Brain microvascular endothelial cell (primary cell): ENCODE results near the gene RAX2.

Experiments
- DNase-seq: peaks from one replicate; pipeline ENCODE4 v3.0.0-alpha.2; 2020
- H3K27ac ChIP-seq: fragments of 250-450 bp; sonication (Bioruptor Pico); 2 replicates; pipeline ENCODE4 v1.5.1; 2020; ENCODE audit warnings: mild to moderate bottlenecking, moderate library complexity
- H3K27me3 ChIP-seq: fragments of 250-450 bp; sonication (Bioruptor Pico); replicated peaks from 2 replicates; pipeline ENCODE4 v1.5.1; 2020; ENCODE audit warnings: mild to moderate bottlenecking
- H3K36me3 ChIP-seq: fragments of 250-450 bp; sonication (Bioruptor Pico); replicated peaks from 2 replicates; pipeline ENCODE4 v1.5.1; 2020; ENCODE audit warnings: mild to moderate bottlenecking
- H3K4me3 ChIP-seq: 2 replicates; pipeline ENCODE4 v1.5.1; 2011; ENCODE audit warnings: low read depth, mild to moderate bottlenecking, control low read depth, low read length, moderate library complexity
- in situ Hi-C: cut with HindIII; loops from 2 replicates; pipeline ENCODE4 v1.10.0; 2017; ENCODE audit warnings: low sequenced_read_pairs, low pct_ligation_motif_present
- TF ChIP-seq, protein P1 (sequence below): IDR thresholded peaks from 2 replicates; pipeline ENCODE4 v1.5.1; 2011; ENCODE audit warnings: low read depth, mild to moderate bottlenecking, moderate library complexity, low read length, control low read depth, inconsistent platforms; ENCODE audit errors: missing control alignments

The RAX2 gene

DNA sequence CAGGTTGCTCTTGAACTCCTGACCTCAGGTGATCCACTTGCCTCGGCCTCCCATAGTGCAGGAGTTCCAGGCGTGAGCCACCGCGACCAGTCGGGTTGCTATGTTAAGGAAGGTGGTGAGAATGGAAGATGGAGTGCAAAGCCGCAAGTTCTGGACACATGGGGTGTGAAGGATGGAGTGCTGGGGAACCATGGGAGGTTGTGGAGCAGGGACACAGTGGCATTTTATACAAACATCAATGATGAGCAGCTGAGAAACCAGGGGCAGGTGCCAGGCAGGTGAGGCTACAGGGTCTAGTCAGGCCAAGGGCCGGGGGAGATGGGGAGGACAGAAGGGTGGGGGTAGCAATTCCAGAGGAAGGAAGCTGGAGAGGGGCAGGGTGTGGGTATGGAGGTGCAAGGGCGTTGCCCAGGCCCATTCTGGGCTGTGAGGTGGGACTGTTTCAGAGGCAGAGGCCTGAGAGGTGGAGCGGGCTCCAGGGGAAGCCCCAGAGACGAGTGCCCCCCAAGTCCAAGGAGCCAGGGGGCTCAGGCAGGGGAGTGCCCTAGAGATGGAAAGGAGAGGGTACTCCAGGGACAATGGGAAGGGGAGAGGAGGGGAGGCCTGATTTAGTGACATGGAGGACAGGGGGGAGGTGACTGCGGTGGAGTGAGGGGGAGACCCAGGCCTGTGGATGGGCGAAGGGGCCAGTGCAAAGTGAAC, 1.9 kb upstream of the RAX2 start:
- no peak for DNase-seq
- Histone ChIP-seq H3K4me3 (no peak overlapping the region), H3K27ac (no peak overlapping the region), H3K27me3 (no peaks in the 10 kb centered on the region), H3K36me3 (no peaks in the 10 kb centered on the region)
- in situ Hi-C loops: no loop called here
- TF ChIP-seq, protein P1, sequence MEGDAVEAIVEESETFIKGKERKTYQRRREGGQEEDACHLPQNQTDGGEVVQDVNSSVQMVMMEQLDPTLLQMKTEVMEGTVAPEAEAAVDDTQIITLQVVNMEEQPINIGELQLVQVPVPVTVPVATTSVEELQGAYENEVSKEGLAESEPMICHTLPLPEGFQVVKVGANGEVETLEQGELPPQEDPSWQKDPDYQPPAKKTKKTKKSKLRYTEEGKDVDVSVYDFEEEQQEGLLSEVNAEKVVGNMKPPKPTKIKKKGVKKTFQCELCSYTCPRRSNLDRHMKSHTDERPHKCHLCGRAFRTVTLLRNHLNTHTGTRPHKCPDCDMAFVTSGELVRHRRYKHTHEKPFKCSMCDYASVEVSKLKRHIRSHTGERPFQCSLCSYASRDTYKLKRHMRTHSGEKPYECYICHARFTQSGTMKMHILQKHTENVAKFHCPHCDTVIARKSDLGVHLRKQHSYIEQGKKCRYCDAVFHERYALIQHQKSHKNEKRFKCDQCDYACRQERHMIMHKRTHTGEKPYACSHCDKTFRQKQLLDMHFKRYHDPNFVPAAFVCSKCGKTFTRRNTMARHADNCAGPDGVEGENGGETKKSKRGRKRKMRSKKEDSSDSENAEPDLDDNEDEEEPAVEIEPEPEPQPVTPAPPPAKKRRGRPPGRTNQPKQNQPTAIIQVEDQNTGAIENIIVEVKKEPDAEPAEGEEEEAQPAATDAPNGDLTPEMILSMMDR: no peak

DNA sequence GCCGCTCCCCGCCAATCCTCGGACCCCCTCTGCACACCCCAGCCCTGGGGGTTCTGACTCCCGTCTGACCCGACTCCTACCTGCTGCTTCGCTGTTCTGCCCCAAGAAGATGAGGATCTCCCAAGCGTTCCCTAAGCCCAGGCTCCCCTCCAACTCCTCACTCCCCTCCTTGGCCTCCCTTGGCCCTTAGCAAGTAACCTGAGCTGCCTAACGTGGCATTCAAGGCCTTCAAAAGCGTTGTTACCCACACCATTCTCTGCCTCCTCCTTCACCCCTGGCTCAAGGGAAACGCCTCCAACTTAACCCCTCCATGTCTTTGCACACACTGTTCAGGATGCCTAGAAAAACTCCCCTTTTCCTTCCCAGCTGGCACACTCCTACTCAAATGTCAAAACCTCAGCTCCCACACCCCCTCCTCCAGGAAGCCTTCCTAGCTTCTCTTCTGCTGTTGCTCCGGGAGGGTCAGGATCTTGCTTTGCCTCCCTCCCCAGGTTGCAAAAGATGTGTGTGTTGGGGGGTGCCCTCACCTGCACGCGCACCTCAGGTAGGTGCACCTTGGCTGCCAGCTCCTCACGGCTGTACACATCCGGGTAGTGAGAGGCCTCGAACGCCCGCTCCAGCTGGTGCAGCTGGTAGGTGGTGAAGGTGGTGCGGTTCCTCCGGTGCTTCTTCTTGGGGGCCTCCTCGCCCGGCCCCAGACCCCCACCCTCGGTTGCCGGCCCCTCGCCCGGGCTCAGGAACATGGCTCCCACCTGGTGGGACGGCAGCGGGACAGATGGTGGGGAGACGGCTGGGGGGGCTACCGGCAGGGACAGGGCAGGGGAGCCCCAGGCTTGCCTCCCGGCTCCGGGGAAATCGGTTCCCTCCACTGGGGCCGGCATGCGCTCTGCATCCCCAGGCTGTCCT, 775 bp downstream of the RAX2 start:
- Histone ChIP-seq H3K36me3 (peaks cover 15% of the 10 kb centered on the region), H3K27ac (no peak overlapping the region), H3K4me3 (no peak overlapping the region), H3K27me3 (no peaks in the 10 kb centered on the region)
- TF ChIP-seq, protein P1: no peak
- no peak for DNase-seq
- in situ Hi-C loops: no loop called here

DNA sequence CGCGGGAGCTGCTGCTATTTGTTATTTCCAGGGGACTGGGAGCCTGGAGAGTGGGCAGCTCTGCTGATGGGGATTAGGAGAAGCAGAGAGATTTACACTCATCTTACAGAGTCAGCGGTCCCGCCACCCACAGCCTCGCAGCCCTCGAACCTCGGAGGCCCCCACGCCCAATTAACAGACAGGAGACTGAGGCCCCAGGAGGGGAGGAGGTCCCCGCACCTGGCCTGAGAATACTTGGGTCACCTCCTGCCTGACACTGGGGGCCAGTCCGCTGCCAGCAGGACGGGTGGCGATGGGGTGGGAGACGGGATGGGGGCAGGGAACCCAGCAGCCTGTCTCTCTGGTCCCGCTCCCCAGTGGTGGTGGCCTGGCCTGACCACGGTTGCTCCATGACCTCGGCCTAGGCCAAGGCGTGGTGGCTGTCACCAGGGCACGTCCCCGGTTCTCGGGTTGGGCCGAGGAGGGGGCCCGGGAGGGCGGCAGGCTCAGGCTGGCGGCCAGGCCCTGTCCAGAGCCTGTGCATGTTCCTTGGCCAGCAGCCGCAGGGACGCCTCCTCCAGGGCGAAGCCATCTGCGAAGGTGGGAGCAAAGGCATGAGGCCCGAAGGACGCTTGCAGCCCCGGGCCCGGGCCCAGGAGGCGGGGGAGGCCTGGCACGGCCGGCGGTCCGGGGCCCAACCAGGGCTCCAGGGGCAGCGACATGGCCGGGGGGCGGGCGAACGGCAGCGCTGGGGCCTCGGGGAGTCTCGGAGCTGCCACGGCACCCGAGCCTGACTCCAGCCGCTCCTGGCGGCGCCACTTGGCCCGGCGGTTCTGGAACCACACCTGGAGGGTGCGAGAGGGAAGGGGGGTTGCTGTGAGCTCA, 1.7 kb downstream of the RAX2 start:
- Histone ChIP-seq H3K27ac (no peak overlapping the region), H3K4me3 (no peak overlapping the region), H3K27me3 (no peaks in the 10 kb centered on the region), H3K36me3 (peaks cover 18% of the 10 kb centered on the region)
- no peak for DNase-seq
- in situ Hi-C loops: no loop called here
- TF ChIP-seq, protein P1: no peak

DNA sequence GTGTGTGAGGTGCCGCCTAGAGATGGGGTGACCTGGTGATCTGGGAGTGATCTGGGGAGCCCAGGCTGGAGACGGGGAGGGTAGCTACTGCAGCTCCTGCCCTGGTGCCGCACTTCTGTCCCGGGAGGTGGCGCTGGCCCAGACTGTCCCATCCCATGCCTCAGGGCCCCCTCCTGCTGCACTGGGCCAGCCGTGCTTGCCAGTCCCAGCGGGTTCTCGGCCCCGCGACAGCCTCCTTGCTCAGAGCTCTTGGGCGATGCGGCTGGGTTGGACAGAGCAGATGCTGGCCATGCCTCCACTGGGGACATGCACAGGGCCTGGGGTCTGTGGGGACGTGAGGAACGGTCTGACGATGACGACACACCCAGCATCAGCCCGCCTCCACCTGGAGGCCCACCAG, 2.5 kb downstream of the RAX2 start:
- in situ Hi-C loops: no loop called here
- H3K4me3 ChIP-seq: no peak overlapping the region
- H3K36me3 ChIP-seq: peaks cover 18% of the 10 kb centered on the region
- no peak for DNase-seq
- TF ChIP-seq, protein P1: no peak
- H3K27me3 ChIP-seq: no peaks in the 10 kb centered on the region
- H3K27ac ChIP-seq: no peak overlapping the region

DNA sequence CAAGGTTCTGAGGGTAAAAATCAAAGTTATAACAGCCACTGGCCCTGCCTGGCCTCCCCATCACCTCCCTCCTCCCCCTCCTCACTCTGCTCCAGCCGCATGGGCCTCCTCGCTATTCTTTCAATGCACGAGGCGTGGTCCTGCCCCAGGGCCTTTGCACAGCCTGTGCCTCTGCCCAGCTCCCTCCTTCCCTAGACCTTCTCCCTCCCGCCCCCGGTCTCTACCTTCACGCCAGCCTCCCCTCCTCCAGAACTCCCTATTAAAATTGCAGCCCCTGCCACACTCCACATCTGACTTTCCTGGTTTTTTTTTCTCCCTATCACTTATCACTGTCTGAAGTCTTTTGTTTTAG, 3.3 kb downstream of the RAX2 start:
- Histone ChIP-seq H3K4me3 (no peak overlapping the region), H3K27ac (no peak overlapping the region), H3K27me3 (no peaks in the 10 kb centered on the region), H3K36me3 (peaks cover 18% of the 10 kb centered on the region)
- TF ChIP-seq, protein P1: no peak
- no peak for DNase-seq
- in situ Hi-C loops: no loop called here
